ENCODE data around the gene ATN1. TPM values are rescaled to one million over a fixed set of nuclear protein-coding genes. Genes with fewer than 3 reads are reported as not detected.

The ATN1 gene
- total RNA-seq, 1 donor from 2014 or later, result 144 TPM

DNA sequence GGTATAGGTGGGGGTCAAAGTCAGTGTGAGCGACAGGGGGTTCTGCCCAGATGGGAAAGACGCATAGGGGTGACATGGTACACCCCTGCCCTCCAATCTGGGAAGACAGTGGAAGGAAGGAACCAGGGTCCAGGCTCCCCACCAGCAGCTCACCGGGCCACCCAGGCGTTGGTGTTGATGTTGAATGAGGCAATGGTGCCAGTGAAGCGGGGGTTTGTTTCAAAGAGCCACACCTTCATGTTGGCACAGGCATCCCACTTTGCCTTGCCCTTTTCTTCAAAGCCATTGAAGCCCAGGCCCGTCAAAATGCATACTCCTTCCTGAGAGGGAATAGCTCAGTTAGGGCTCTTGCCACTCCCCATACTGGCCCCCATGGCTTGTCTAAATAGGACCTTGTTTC, 50.4 kb downstream of the ATN1 start:
- Mint-ChIP-seq H3K27ac (ENCODE audit: unreplicated experiment) (no peak overlapping the region), H3K4me3 (ENCODE audit: unreplicated experiment) (no peak overlapping the region), H3K4me1 (ENCODE audit: unreplicated experiment) (no peaks in the 10 kb centered on the region), H3K27me3 (ENCODE audit: unreplicated experiment) (peaks cover 1% of the 10 kb centered on the region), H3K36me3 (ENCODE audit: low read depth, unreplicated experiment) (peaks cover 39% of the 10 kb centered on the region), H3K9me3 (ENCODE audit: unreplicated experiment) (no peaks in the 10 kb centered on the region)
- DNase-seq (ENCODE audit: low spot score), result no peak
- TF ChIP-seq, protein P1, sequence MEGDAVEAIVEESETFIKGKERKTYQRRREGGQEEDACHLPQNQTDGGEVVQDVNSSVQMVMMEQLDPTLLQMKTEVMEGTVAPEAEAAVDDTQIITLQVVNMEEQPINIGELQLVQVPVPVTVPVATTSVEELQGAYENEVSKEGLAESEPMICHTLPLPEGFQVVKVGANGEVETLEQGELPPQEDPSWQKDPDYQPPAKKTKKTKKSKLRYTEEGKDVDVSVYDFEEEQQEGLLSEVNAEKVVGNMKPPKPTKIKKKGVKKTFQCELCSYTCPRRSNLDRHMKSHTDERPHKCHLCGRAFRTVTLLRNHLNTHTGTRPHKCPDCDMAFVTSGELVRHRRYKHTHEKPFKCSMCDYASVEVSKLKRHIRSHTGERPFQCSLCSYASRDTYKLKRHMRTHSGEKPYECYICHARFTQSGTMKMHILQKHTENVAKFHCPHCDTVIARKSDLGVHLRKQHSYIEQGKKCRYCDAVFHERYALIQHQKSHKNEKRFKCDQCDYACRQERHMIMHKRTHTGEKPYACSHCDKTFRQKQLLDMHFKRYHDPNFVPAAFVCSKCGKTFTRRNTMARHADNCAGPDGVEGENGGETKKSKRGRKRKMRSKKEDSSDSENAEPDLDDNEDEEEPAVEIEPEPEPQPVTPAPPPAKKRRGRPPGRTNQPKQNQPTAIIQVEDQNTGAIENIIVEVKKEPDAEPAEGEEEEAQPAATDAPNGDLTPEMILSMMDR (IDR thresholded peaks at IDR 0.05; ENCODE audit: unreplicated experiment), result no peak

DNA sequence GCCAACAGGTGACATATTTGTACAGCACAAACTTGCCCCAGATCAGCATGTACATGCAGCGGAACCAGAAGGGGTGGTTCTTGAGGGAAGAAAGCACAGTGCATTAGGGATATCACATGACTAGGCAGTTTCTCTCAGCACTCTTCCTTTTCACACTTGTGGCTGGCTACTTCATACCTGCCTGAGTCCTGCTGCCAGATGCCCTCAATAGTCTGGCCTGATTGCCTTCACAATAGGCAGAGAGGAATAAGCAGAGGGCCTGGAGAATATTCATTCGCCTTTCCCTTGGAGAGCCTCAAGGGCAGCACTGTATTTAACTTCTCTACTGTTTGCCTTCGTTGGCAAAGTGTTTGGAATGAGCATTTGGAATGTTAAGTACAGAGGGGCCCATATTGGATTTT, 50.9 kb downstream of the ATN1 start:
- H3K36me3 Mint-ChIP-seq (ENCODE audit: low read depth, unreplicated experiment), result peaks cover 39% of the 10 kb centered on the region
- no peak overlapping the region for H3K27ac Mint-ChIP-seq (ENCODE audit: unreplicated experiment)

DNA sequence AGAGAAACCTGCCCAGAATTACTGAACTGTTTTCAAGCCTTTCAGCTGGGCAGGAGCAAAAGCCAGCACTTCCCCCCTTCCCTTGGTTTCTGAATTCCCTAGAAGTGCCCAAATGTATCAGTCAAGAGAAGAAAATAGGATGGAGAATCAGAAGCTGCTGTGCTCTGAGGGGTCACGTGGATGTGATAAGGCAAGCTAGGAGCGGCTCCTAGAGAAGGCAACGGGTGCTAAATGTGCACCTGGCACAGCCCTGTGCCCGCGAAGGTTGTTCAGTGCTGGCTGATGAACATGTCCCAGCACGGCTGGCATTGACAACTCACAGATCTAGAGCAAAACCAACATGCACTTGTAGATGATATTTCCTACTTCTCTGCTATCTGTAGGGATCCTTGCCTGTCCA, 51.3 kb downstream of the ATN1 start:
- H3K27ac Mint-ChIP-seq (ENCODE audit: unreplicated experiment), result no peak overlapping the region
- peaks cover 39% of the 10 kb centered on the region for H3K36me3 Mint-ChIP-seq (ENCODE audit: low read depth, unreplicated experiment)
- no peak overlapping the region for H3K4me3 Mint-ChIP-seq (ENCODE audit: unreplicated experiment)
- H3K9me3 Mint-ChIP-seq (ENCODE audit: unreplicated experiment), result no peaks in the 10 kb centered on the region
- no peaks in the 10 kb centered on the region for H3K4me1 Mint-ChIP-seq (ENCODE audit: unreplicated experiment)
- no peak for DNase-seq (ENCODE audit: low spot score)
- TF ChIP-seq, protein P1 (IDR thresholded peaks at IDR 0.05; ENCODE audit: unreplicated experiment), result no peak
- peaks cover 1% of the 10 kb centered on the region for H3K27me3 Mint-ChIP-seq (ENCODE audit: unreplicated experiment)

More for the DNA sequence above, 50.9 kb downstream of the ATN1 start:
- Mint-ChIP-seq H3K27me3 (ENCODE audit: unreplicated experiment) (peaks cover 1% of the 10 kb centered on the region), H3K4me3 (ENCODE audit: unreplicated experiment) (no peak overlapping the region), H3K4me1 (ENCODE audit: unreplicated experiment) (no peaks in the 10 kb centered on the region), H3K9me3 (ENCODE audit: unreplicated experiment) (no peaks in the 10 kb centered on the region)
- no peak for DNase-seq (ENCODE audit: low spot score)
- TF ChIP-seq, protein P1 (IDR thresholded peaks at IDR 0.05; ENCODE audit: unreplicated experiment), result no peak

DNA sequence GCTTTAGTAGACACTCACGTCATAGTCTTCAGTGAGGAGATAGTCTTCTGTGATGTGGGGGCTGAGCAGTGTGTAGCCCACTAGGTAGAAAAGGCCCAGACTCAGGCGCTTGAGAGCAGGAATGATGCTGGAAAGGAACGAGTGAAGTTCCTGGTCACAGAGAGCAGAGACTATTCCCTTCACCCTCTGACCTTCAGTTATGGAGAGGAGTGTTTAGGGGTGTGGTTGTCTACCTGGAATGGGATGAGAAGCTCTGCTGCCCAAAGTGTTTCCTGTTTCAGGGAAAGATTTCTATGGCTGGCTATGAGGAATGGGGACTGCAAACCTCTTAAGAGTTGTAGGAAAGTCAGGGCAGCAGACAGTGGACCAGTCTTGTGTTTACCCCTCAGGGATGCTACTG, 51.7 kb downstream of the ATN1 start:
- DNase-seq (ENCODE audit: low spot score), result no peak
- Mint-ChIP-seq H3K9me3 (ENCODE audit: unreplicated experiment) (no peaks in the 10 kb centered on the region), H3K36me3 (ENCODE audit: low read depth, unreplicated experiment) (peaks cover 39% of the 10 kb centered on the region), H3K4me1 (ENCODE audit: unreplicated experiment) (no peaks in the 10 kb centered on the region), H3K27me3 (ENCODE audit: unreplicated experiment) (peaks cover 1% of the 10 kb centered on the region), H3K4me3 (ENCODE audit: unreplicated experiment) (no peak overlapping the region), H3K27ac (ENCODE audit: unreplicated experiment) (no peak overlapping the region)
- TF ChIP-seq, protein P1 (IDR thresholded peaks at IDR 0.05; ENCODE audit: unreplicated experiment), result no peak

DNA sequence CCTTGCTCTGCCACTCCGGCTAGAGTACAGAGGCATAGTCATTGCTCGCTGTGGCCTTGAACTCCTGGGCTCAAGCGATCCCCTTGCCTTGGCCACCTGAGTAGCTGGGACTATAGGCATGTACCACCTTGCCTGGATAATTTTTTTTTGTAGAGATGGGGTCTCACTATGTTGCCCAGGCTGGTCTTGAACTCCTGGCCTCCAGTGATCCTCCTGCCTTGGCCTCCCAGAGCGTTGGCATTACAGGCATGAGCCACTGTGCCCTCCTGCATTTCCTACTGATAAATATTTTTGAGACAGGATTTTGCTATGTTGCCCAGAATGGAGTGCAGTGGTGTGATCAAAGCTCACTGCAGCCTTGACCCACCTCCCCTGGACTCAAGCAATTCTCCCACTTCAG, 52.3 kb downstream of the ATN1 start:
- no peak overlapping the region for H3K27ac Mint-ChIP-seq (ENCODE audit: unreplicated experiment)
- TF ChIP-seq, protein P1 (IDR thresholded peaks at IDR 0.05; ENCODE audit: unreplicated experiment), result no peak
- H3K36me3 Mint-ChIP-seq (ENCODE audit: low read depth, unreplicated experiment), result peaks cover 37% of the 10 kb centered on the region
- no peaks in the 10 kb centered on the region for H3K9me3 Mint-ChIP-seq (ENCODE audit: unreplicated experiment)
- no peak for DNase-seq (ENCODE audit: low spot score)
- no peaks in the 10 kb centered on the region for H3K4me1 Mint-ChIP-seq (ENCODE audit: unreplicated experiment)
- H3K4me3 Mint-ChIP-seq (ENCODE audit: unreplicated experiment), result no peak overlapping the region
- no peaks in the 10 kb centered on the region for H3K27me3 Mint-ChIP-seq (ENCODE audit: unreplicated experiment)

All from endothelial cell (in vitro differentiated cells).